Measurements from ENCODE around the gene LIPK.
"Not testable (repeated sequence)": the region's sequence is repeated elsewhere in the genome, so short reads cannot be mapped to it uniquely, and the experiment has no call there.

The LIPK gene, protein sequence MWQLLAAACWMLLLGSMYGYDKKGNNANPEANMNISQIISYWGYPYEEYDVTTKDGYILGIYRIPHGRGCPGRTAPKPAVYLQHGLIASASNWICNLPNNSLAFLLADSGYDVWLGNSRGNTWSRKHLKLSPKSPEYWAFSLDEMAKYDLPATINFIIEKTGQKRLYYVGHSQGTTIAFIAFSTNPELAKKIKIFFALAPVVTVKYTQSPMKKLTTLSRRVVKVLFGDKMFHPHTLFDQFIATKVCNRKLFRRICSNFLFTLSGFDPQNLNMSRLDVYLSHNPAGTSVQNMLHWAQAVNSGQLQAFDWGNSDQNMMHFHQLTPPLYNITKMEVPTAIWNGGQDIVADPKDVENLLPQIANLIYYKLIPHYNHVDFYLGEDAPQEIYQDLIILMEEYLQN

GRCh38 chr10:88705958-88706357 is at the start of gene LIPK:
LIPK (plus strand) TSS chr10:88706249; CDS start chr10:88724544, 18,295 bp downstream.
- DNase-seq: no peak

DNA sequence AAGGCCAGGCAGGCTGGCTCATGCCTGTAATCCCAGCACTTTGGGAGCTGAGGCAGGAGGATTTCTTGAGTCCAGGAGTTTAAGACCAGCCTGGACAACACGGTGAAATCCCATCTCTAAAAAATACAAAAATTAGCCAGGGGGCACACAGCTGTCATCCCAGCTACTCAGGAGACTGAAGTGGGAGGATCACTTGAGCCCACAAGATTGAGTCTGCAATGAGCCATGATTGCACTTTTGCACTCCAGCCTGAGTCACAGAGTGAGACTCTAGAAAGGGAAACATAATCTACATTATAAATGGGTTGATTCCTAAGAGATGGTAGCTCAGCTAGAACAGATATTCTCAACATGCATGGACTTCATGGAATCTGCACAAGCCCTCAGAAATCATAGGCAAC is 48.1 kb upstream of the LIPK start:
- DNase-seq: peak; percentile 7

- no peak for DNase-seq
These were observed 46.1 kb upstream of the LIPK start for GRCh38 chr10:88659725-88660597.

- DNase-seq: no peak
These were observed 45.5 kb upstream of the LIPK start for GRCh38 chr10:88660598-88660884.

GRCh38 chr10:88661018-88661417 is 45.0 kb upstream of the LIPK start:
- DNase-seq: no peak

GRCh38 chr10:88661577-88661976 is 44.5 kb upstream of the LIPK start:
- no peak for DNase-seq

DNA sequence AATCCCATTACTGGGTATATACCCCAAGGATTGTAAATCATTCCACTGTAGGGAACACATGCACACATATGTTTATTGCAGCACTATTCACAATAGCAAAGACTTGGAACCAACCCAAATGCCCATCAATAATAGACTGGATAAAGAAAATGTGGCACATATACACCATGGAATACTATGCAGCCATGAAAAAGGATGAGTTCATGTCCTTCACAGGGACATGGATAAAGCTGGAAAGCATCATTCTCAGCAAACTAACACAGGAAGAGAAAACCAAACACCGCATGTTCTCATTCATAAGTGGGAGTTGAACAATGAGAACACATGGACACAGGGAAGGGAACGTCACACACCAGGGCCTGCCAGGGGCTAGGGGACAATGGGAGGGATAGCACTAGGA is 42.9 kb upstream of the LIPK start:
- DNase-seq: not testable (repeated sequence)

GRCh38 chr10:88664142-88664541 is 41.9 kb upstream of the LIPK start, which contains the start of gene LIPF:
LIPF (plus strand) TSS chr10:88664442; CDS start chr10:88667298, 2,856 bp downstream.
- no peak for DNase-seq

DNA sequence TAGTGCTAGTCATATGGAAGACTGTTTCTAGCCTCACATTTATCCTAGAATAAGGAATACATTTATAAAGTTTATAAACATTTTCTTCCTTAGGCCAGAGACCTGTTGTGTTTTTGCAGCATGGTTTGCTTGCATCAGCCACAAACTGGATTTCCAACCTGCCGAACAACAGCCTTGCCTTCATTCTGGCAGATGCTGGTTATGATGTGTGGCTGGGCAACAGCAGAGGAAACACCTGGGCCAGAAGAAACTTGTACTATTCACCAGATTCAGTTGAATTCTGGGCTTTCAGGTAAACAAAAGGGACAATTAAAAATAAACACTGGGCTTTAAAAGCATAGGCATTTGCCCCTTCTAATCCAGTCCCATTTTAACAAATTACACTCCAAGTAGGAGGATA is 37.6 kb upstream of the LIPK start:
- DNase-seq: no peak

DNA sequence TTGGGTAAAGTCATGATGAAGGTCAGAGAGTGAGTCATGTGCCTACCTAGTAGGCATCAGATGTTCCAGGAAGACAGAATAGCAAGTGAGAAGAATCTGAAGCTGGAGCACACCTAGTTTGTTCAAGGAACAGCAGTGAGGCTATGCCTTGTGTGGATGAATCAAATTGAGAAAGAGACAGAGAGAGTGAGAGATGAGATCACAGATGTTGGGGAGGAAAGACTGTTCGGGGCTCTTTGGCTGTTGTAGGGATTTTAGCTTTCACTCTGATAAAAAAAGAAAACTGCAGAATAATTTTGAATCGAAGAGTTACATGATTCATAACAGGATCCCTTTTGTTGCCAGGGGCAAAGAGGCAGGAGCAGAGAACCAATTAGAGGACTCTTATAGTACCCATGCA is 35.6 kb upstream of the LIPK start:
- no peak for DNase-seq

DNA sequence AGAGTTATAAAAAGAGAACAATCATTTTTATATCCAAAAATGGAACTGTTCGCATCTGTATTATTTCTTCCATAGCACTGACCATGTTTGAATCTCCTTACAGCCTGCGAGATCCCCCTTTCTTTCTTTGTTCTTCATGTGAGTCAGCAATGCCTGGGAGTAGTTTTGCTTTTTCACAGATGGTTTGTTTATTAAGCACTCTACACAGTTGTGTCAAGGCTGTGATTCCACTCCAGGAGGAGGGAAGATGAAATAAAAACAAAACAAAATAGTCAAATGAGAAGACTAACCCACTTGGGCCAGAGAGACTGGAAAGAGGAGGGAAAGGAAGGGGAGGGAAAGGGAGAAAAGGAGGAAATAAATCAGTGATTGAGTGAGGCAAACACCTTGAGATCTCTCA is 34.0 kb upstream of the LIPK start:
- DNase-seq: no peak

- no peak for DNase-seq
These were observed 29.6 kb upstream of the LIPK start for GRCh38 chr10:88676283-88677060.

DNA sequence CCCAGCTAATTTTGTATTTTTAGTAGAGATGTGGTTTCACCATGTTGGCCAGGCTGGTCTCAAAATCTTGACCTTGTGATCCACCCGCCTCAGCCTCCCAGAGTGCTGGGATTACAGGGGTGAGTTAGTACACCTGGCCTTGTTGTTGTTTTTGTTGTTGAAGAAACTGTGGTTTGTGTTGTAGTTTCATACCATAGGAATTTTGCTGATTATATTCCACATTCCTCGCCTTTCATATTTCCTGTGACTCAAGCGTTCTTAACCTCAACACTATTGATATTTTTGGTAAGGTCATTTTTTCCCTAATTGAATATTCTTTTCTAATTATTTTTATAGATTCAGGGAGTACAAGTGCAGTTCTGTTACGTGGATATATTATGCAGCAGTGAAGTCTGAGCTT is 25.1 kb upstream of the LIPK start:
- no peak for DNase-seq

GRCh38 chr10:88682491-88682890 is 23.6 kb upstream of the LIPK start:
- no peak for DNase-seq

DNA sequence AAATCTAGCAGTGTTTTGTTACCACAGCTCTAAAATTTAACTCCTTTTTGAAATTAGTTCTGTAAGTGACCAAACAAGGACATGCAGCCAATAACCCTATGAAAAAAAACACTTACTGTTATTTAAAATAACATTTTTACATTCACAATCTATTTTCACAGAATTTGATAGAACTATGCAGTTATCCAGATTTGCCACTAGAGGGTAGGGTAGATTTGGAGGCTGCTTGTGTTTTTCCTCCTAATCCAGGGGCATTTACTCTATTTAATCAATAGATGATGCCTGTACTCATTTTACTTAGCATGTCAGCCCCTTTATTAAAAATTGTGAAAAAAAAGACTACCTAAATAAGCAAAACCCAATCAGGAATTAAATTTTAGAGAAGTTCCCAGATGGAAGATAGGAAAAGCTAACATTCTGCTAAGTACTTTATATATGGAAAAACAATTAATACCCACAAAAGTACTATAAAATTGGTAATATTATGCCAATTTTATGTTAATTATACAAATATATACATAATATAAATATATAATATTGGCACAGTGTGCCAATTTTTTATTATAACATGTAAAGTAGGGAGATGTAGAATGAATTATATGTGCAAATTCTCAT is 18.1 kb upstream of the LIPK start:
- peak; percentile 35 for DNase-seq

- DNase-seq: no peak
These were observed 16.7 kb upstream of the LIPK start for GRCh38 chr10:88689366-88689765.

DNA sequence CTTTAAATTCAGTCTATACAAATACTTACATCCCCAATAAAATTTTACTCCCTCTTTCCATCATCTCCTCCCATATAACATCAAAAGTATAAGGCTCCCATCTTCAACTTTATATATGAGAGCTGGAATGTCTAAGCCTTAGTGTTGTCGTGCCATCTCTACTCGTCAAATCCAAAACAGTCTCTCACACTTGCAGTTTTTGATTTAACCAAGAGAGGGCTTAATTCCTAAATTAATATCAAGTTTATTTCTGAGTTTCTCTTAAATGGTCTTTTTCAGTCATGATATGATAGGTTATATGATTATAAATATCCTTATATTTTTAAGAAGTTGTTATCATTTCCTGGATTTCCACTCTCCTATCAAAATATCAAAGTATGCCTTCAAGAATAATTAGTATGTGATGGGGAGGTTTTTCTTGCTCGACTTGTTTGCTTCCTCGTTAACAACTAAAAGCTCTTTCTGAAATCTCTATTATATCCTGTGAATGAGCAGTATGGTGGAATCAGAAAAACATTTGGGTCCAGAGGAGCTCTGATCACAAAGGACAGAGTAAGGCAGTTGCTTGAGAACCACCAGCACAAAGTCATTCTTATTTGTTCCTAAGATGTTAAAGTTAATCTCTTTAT is 12.5 kb upstream of the LIPK start:
- no peak for DNase-seq

DNA sequence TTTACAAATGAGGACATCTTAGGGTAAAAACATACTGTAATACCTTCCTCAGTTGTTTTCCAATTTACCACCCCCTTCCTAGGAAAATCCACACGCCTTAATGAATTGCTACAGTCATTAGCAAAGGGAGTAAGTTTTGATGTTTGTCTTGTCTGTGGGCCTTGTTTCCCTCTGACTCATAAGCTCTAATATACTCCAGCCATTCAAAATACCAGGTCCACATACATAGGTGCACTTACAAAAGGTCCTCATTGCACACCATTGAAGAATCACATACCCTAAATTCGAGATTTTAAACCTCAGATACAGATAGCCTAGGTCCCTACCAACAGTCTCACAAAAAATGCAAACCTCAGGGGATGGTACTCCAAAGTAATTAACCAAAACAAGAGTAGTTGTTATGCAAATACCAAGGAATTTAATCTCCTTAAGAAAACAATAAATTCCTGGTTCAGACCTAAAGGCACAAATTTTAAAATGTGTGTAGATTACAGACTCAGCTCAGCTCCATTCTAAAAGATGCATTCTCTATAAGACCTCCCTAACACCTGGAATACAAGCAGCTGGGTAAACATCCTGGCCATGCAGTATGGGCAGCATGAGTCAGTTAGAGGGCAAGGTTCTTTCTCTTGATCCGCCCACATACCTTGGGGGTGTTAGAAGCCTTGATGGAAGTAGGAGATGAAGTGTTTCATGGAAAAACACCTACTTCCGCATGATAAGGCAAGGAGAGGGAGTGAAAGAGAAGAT is 3.0 kb upstream of the LIPK start:
- no peak for DNase-seq

DNA sequence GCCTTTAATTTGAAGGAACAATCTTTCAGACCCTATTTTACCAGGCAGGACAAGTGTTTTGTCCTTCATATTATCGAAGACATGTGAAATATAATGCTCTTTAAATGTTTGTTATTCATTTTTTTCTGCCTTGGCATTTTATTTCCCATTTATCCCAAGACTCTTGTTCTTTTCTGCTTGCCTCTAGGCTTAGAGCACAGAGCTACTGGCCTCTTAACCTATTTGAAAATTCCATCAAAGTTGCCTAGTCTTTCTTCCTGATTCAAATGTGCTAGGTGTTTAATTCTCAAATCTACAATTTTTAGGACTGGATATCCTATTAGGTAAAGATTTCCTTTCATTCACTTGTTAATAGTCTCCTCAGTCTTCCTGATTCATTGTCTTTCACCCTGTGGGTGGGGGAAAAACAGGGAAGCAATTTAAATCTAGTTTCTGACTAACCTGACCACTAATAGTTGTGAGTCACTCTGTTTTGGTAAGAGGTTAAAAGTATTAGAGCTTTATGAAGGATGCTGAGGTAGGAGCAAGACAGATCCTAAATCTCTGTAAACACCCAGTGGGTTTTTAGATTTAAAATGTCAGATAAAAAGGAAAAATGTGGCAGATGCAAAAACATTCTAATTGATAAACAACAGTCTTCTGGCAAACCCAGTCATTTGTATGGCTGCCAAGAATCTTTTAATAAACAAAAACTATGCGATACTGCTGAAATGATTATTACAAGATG is 1.5 kb downstream of the LIPK start:
- DNase-seq: peak; percentile 85

GRCh38 chr10:88709361-88709760 is 3.3 kb downstream of the LIPK start:
- not testable (repeated sequence) for DNase-seq

DNA sequence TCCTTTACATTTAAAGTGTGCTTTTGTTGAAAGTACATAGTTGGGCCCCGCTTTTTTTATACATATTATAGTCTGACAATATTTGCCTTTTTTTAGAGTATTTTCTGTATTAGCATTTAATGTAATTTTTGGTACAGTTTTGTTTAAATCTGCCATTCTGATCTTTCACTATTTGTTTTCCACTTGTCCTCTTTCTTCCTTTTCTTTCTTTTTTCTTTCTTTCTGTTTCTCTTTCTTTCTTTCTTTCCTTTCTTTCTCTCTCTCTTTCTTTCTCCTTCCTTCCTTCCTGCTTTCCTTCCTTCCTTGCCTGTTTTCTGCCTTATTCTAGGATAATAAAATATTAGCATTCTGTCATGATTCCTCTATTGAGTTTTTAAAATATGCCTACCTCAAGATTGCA is 9.5 kb downstream of the LIPK start:
- DNase-seq: no peak

Measured in inflammatory macrophage treated with lipopolysaccharide for 4 hours (primary cell).